Measurements from ENCODE around the gene MYL3. TPM values are rescaled to one million over a fixed set of nuclear protein-coding genes. Genes with fewer than 3 reads are reported as not detected.

Gene MYL3
- total RNA-seq, 1 donor from 2014 or later: 7,440 TPM

GRCh38 chr3:46865031-46865507 lies 1.8 kb upstream of the MYL3 start:
- TF ChIP-seq CTCF (IDR thresholded peaks at IDR 0.05; ENCODE audit: borderline replicate concordance): no peak
- no peaks in the 10 kb centered on the region for H3K27me3 ChIP-seq (ENCODE audit: low read depth)
- peaks cover 21% of the 10 kb centered on the region for H3K36me3 ChIP-seq
- peak overlapping the region; percentile 70 for H3K4me3 ChIP-seq
- intact Hi-C loops (cut with micrococcal nuclease): no loop called here
- H3K9me3 ChIP-seq (replicated peaks): no peaks in the 10 kb centered on the region
- H3K27ac ChIP-seq (replicated peaks): peak overlapping the region; percentile 95
- peak; percentile 68 for DNase-seq
- peaks cover 83% of the 10 kb centered on the region for H3K4me1 ChIP-seq

- DNase-seq: peak; percentile 25
- H3K4me3 ChIP-seq: peak overlapping the region; percentile 70
Measured at GRCh38 chr3:46864061-46864881, 1.0 kb upstream of the MYL3 start.

GRCh38 chr3:46862369-46863025 lies 747 bp downstream of the MYL3 start:
- peaks cover 79% of the 10 kb centered on the region for H3K4me1 ChIP-seq

More at GRCh38 chr3:46864061-46864881, 1.0 kb upstream of the MYL3 start:
- Histone ChIP-seq H3K4me1 (peaks cover 82% of the 10 kb centered on the region), H3K27ac (replicated peaks) (peak overlapping the region; percentile 95), H3K27me3 (ENCODE audit: low read depth) (no peaks in the 10 kb centered on the region), H3K36me3 (peaks cover 29% of the 10 kb centered on the region), H3K9me3 (replicated peaks) (no peaks in the 10 kb centered on the region)
- TF ChIP-seq CTCF (IDR thresholded peaks at IDR 0.05; ENCODE audit: borderline replicate concordance): no peak
- intact Hi-C loops (cut with micrococcal nuclease): loop anchor here (5.0 kb wide), 1 partner anchor 33 kb away; no protein-coding TSS in a partner anchor

GRCh38 chr3:46861605-46862368 lies 1.5 kb downstream of the MYL3 start:
- peak overlapping the region; percentile 70 for H3K4me3 ChIP-seq
- peak overlapping the region; percentile 95 for H3K27ac ChIP-seq (replicated peaks)
- peaks cover 71% of the 10 kb centered on the region for H3K4me1 ChIP-seq

More at GRCh38 chr3:46862369-46863025, 747 bp downstream of the MYL3 start:
- peaks cover 47% of the 10 kb centered on the region for H3K36me3 ChIP-seq
- peak overlapping the region; percentile 70 for H3K4me3 ChIP-seq
- peak; percentile 14 for DNase-seq
- TF ChIP-seq CTCF (IDR thresholded peaks at IDR 0.05; ENCODE audit: borderline replicate concordance): no peak
- H3K27ac ChIP-seq (replicated peaks): peak overlapping the region; percentile 95
- no peaks in the 10 kb centered on the region for H3K27me3 ChIP-seq (ENCODE audit: low read depth)
- intact Hi-C loops (cut with micrococcal nuclease): loop anchor here (5.0 kb wide), 1 partner anchor 35 kb away; no protein-coding TSS in a partner anchor
- H3K9me3 ChIP-seq (replicated peaks): no peaks in the 10 kb centered on the region

More at GRCh38 chr3:46861605-46862368, 1.5 kb downstream of the MYL3 start:
- peak; percentile 56 for DNase-seq
- no peak for TF ChIP-seq CTCF (IDR thresholded peaks at IDR 0.05; ENCODE audit: borderline replicate concordance)
- Histone ChIP-seq H3K36me3 (peaks cover 54% of the 10 kb centered on the region), H3K27me3 (ENCODE audit: low read depth) (no peaks in the 10 kb centered on the region), H3K9me3 (replicated peaks) (no peaks in the 10 kb centered on the region)
- intact Hi-C loops (cut with micrococcal nuclease): loop anchor here (5.0 kb wide), 1 partner anchor 36 kb away; no protein-coding TSS in a partner anchor

All from left ventricle myocardium inferior (tissue), 1 donor.